T-helper 1 cell treated with Interleukin-12 subunit alpha and Interleukin-12 subunit beta and Interleukin-4 antibody, amounts not matched to agents 30 ng/mL and 1 ng/mL, for 36 hours (primary cell): ENCODE measurements around the gene SLC4A7. TPM values are rescaled to one million over a fixed set of nuclear protein-coding genes. Genes with fewer than 3 reads are reported as not detected.

ENCODE experiments used
- intact Hi-C: fragments of 100-400 bp; cut with micrococcal nuclease; formaldehyde crosslinking; loops from one replicate; pipeline ENCODE4 v1.15.1; 2024
- total RNA-seq: library from RNA; stranded (reverse); gene quantifications from 2 replicates; pipeline ENCODE4 v1.2.3, GENCODE V29; 2022

Gene SLC4A7
- 40.1 and 45.3 TPM in 2 replicates for total RNA-seq

DNA sequence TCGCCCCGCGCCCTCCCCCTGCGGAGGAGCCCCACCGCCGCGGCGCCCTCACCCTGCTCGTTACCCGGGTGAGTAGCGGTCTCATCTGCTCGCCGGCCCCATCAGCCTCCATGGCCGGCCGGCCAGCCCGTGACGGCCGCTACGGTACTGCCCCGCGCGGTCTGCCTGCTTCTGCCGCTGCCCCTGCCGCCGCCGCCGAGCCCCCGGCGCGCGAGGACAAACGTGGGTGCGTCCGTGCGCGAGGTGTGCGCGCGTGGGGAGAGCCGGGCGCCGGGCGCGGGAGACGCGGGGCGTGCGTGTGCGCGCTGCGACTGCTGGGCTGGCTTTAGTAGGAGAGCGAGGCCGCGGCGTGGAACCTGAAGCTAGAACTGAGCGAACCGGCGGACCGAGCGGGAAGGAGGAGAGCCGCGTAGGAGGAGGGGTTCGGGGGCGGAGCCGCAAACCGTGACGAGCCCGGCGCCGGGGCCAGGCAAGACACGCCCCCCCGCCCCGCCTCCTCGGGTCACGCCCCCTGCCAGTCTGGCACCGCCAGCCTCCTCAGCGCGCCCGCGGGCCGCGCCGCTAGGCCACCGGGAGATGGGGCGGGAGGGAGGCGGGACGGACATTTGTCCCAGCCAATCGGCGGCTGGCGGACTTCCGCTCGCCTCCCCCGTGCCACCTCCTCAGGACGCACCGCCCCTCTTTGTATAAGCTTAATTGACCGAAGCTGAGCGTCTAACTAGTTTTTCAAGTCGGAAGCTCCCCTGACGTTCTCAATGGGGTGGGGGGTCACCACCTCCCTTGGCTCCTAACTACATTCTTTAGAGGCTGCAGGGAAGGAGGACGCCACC lies at the start of gene SLC4A7:
SLC4A7 (minus strand) TSS at position 370 of the 830 bp plus-strand sequence; CDS start at position 112, 258 bp downstream.
- intact Hi-C loops: loop anchor here (1.0 to 10.0 kb wide), 17 partner anchors 17 to 1819 kb away; partner anchors contain the start of genes CMC1, NEK10 and NGLY1

DNA sequence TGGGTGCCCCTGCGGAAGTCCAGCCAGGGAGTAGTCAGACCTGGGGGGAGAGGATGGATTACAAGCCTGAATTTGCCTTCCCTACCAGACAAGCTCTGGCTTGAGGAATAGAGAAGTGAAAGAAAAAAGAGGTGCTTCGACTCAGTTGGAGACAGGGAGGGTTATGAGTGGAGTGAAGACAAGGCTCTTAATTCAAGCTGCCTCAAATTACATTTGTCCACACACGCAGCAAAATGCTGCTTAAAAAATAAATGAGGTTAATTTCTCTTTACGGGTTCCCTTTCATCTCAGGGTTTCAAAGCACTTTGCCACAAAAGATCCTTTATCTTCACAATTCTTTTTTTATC lies 49.0 kb upstream of the SLC4A7 start:
- intact Hi-C loops: loop anchor here (5.0 kb wide), 1 partner anchor 176 kb away; no protein-coding TSS in a partner anchor

DNA sequence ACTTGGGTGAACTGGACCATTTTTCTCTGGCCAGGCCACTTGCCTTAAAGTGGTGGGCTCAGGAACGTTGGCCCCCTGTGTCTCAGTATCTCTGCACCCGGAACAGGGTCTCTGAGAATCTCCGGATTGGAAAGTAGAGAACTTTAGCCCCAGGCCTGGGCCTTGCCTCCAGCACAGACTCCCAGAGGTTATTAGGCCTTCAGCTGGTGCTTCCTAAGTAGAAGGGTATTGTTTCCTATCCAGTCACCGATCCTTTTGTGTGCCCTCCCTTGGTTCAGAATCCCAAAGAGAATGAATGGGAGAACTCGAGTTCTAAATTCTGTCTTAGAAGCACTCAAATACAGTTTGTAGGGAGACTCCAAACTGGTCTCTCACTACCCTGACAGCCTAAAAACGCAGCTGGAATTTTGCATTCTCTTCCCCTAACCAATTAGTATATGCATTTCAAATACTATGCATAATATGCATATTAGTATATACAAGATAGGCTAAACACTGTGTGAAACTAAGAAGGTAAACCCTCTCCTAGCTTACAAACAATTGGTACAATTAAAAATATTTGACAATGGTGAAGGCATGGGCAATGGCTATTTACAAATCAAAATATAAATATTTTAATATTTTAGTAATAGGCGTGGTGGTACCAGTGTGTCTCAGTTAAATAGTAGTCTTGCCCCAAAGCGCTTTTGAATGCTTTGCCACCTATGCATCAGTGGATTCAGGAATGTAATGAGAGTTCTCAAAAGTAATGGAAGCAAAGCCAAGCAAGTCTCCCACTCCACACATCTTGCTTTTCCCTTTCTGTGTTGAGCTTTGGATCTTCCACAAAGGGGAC lies 48.5 kb upstream of the SLC4A7 start:
- intact Hi-C loops: loop anchor here (5.0 kb wide), 1 partner anchor 175 kb away; no protein-coding TSS in a partner anchor

DNA sequence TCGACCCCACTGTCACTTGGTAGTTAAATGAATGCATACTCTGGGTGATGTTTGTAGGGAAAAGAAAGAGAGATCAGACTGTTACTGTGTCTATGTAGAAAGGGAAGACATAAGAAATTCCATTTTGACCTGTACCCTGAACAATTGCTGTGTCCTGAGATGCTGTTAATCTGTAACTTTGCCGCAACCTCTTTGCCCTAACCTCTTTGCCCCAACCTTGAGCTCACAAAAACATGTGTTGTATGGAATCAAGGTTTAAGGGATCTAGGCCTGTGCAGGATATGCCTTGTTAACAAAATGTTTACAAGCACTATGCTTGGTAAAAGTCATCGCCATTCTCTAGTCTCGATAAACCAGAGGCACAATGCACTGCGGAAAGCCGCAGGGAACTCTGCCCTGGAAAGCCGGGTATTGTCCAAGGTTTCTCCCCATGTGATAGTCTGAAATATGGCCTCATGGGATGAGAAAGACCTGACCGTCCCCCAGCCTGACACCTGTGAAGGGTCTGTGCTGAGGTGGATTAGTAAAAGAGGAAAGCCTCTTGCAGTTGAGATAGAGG lies 47.1 kb upstream of the SLC4A7 start:
- intact Hi-C loops: loop anchor here (5.0 kb wide), 1 partner anchor 174 kb away; no protein-coding TSS in a partner anchor

DNA sequence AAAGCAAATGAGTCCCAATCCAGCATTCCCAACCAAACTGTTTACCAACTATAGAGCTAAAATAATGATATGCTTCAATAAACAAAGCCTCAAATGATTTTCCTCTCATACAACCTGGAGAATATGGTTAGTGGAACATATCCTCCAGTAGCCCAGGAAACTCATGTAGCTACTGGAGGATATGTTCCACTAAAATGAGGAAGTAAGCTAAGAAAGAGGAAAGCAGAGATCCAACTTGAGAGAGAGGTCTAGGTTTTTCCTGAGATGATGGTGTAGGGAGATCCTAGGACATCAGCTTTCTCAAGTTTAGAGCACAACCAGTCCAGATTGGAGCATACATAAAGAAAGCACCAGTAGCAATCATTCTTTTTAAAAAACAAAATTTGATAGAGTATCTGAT lies 44.6 kb upstream of the SLC4A7 start:
- intact Hi-C loops: no loop called here

DNA sequence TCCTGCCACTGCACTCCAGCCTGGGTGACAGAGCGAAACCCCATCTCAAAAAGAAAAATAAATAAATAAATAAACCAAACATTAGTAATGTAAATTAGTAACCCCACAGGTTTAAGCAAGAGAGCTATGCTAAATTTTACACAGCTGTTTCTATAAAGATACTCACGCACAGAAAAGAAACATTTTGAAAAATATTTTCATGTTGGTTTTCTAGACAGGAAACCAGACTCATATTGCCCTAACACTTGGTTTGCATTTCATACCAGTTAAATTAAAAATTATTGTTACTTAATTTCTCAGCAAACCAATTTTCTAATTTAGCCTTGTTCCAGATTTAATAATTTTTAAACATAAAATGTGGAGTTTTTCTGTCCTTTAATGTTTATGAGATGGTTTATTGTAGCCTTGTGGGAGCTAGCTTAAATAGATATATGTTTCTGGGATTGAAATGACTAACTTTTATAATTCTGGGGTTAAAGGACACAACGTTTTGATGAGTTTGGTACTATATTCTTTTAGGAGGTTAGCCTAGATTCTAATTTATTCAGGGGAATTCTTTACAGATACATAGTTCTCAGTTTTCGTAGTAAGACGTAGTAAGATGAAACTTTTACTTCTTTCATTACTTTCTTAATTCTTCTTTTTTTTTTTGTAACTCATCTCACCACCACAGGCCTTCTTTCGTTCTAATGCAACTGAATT lies 42.6 kb upstream of the SLC4A7 start:
- intact Hi-C loops: loop anchor here (1.0 kb wide), 1 partner anchor 8 kb away; no protein-coding TSS in a partner anchor

DNA sequence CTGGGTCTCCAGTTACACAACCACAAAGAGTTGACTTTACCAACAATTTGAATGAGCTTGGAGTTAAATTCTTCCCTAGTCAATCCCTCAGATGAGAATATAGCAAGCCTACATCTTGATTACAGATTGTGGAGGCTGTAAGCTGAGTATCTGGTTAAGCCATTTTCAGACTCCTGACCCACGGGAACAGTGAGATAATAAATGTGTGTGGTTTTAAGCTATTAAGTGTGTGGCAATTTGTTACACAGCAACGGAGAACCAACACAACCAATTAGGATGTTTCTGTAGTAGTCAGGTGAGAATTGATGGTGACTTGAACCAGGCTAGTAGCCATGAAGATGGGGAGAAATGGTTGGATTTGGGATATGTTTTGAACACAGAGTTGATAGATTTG lies 37.7 kb upstream of the SLC4A7 start:
- intact Hi-C loops: no loop called here

DNA sequence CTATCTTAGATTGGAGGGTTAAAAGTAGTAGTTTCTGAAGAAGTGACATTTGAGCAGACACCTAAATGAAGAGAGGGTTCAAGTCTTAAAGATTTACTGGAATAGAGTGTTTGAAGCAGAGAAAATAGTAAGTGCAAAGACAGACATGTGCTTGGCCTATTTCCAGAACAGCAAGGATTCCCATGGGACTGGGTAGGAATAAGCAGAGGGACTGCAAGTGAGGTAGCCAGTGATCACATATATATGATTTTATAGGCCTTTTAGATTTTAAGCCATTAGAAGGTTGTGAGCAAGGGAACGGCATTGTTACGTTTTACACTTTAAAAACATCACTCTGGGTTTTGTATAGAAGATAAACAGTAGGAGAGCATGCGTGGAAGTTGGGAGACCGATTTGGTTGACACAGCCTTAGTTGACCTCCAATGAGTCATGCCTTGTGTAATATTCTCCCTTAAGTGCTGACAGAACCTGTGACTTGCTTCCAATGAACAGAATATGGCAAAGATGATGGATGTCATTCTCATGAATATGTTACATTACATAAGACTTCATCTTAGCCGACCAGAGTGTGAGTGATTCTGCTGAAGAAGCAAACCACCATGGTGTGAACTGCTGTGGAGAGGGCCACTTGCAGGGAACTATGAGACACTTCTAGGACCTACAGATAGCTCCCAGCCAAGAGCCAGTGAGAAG lies 37.1 kb upstream of the SLC4A7 start:
- intact Hi-C loops: no loop called here

DNA sequence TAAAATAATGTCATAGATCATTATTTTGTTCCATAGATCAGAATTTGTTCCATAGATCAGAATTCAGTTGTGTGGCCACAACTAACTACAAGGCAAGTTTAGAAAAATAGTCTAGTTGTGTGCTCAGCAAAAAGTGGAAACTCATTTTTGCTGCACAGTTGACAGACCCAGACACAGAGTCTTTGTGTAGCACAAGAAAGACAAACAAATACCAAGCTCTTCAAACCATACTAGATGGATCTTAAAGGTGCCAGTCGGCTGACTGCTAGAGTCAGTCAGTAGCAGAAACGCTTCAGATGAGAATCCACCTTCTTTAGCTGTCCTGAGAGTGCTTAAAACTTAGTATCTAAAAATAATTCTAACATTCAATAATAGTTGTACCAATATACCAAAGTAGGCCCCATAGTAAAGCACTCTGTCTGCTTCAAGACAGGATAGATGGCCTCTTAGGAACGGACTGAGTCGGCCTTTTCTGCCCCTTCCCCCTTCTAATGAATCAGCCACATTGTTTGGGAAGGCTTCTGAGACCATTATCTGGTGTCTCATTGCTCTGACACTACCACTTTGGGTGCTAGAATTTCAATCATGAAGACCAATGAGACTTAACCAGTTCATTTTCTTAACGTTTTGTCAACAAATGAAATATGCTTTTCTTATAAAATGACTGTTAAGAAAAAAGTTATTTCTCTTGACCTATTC lies 27.7 kb upstream of the SLC4A7 start:
- intact Hi-C loops: loop anchor here (2.0 kb wide), 1 partner anchor 17 kb away; no protein-coding TSS in a partner anchor

DNA sequence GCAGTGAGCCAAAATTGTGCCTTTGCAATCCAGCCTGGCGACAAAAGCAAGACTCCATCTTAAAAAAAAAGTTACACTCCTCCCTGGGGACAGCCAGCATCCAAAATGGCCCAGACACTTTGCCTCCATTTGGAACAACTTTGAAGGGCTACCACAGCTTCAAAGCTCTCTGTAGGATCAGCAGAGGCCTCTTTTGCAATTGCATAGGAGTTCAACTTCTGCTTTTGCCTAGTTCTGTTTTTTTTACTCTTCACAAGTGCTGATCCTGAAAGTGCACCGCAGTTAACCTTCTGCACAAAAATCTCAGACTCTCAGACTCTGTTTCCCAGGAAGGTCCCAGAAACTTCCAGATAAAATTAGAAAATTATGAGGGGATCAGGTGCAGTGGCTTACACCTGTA lies 25.2 kb upstream of the SLC4A7 start:
- intact Hi-C loops: no loop called here

DNA sequence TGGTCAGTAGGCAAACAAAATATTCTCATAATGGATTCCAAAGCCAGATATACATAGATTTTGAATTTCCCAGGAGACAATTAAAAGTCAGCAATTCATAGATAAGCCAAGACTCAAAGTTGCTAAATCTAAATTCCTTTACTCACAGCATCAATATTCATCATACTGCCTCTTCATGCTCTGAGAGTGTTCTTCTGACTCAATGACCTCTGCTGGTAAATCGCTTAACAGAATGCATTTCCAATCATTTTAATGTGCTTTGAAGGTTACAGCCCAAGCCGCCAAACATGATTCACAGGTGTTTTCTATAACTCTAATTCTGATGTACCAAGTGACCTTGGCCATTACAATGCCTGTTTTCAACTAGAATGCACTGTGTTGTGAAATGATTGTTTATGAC lies 24.2 kb upstream of the SLC4A7 start:
- intact Hi-C loops: no loop called here

DNA sequence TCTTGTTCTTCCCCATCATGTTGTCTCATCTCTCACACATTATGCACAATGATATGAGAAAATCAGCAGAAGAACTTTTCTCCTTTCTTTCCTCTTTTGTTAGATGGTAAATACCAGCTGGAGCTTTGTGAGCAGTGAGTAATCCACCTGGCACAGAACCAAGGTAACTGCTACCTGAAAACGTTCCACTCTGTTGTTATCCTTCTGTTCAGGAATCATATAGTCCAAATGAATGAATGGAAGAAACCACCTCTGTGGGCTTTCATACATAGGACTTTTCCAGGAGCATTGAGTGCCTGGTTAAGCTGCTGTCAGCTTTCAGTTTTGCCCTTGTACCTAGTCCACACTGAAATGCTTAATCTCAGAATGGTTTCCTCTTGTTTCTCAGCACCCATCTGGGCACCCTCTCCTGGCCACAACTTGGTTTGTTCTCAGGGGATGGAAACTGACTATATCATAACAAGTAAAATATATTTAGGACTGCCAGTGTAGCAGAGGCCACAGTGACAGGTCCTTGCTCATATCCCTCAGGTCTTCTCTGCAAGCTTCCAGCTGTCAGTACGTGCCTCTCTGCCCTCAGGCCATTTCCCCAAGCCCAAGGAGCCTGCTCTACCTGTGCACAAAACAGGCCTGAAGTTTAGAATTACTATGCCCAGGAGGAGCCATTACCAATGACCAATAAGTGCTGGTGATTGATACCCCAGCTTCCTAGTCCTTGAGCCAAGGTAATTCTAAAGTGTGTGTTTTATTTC lies 23.5 kb upstream of the SLC4A7 start:
- intact Hi-C loops: no loop called here

DNA sequence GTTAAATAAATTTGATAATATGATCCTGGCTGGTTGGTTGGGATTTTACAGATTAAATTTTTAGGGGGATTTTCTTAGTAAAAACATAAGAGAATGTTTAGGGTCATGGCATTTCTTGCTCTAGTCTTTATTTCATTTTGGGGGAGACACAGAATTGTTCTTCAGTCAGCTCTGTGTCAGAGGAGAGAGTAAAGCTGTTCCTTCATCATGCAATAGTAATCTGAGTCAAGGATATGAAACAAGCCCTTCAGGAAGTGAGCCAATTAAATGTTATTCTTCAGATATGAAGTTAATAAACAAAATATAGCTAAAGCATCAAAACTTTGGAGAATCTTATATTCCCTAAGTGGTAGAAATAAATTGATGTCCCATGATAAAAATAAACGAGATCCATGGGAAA lies 22.9 kb upstream of the SLC4A7 start:
- intact Hi-C loops: no loop called here

DNA sequence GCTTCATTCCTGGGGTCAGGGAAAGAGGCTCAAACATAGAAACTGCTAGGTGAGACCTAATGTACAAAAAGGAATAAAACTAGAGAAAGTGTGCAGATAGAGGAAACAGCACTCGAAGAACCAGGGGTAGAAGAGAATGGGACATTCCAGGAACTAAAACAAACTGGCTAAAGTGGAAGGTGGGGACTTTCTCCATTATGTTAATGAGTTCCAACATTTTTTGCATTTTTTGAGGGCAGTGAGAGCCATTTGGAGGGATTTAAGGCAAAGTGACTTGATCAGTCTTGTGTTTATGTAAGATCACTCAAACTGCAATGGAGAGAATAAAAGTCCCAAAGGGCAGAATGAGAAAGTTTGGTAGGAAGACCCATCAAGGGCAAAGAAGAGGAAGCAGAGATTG lies 20.6 kb upstream of the SLC4A7 start:
- intact Hi-C loops: no loop called here

DNA sequence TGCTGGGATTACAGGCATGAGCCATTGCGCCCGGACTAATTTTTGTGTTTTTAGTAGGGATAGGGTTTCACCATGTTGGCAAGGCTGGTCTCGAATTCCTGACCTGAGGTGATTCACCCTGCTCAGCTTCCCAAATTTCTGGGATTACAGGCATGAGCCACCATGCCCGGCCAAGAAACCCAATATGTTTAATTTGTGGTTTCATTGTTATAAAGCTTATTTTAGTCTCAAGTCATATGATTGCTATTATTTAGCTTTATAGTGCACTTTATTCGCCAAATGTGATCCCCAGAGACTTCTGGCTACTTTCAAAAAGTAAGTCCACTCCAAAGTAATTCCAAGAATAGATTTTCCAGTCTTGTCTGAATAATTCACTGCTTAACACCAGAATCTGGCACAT lies 19.3 kb upstream of the SLC4A7 start:
- intact Hi-C loops: no loop called here

DNA sequence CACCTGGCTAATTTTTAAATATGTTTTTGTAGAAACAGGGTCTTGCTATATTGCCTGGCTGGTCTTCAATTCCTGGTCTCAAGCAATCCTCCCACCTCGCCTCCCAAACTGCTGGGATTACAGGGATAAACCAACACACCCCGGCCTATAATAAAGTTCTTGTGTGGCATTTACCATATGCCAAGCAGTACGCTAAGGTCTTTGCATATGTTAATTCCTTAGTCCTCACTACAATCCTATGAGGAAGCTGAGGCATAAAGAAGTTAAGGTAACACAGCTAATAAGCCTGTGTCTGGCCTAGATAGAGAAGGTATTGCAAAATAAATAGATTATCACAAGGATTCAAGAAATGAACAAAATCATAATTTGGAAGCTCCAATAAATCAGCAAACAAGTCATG lies 17.6 kb upstream of the SLC4A7 start:
- intact Hi-C loops: no loop called here

DNA sequence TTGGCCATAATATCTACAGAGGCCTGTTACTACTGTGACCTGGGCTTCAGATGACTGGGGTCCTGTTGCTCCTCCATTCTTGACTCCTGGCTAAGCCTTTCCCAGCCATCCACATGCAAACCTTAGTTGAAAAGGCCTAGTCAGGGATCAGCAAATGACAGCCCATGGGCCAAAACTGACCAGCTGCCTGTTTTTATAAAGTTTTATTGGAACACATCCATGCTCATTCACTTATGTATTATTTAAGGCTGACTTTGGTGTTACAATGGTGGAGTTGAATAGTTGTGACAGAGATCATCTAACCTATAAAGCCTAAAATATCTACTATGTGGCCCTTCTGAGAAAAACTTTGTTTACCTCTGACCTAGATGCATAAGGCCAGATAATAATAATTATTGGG lies 16.8 kb upstream of the SLC4A7 start:
- intact Hi-C loops: no loop called here

DNA sequence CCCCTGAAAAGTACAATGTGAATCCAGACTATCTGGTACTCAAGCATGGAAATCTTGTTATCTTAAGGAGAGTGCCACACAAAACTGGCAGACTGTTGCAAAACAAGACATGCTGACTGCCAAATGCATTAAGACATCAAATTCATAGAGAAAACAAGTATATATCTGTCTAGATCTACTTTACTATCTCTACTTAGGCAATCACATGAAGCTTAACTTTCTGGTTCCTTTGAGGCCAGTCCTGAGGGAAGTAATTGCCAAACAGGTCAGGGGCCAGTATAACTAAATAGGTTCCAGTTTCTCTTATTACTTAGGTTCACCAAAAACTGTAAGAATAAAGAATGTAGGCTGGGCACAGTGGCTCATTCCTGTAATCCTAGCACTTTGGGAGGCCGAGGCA lies 15.9 kb upstream of the SLC4A7 start:
- intact Hi-C loops: no loop called here

DNA sequence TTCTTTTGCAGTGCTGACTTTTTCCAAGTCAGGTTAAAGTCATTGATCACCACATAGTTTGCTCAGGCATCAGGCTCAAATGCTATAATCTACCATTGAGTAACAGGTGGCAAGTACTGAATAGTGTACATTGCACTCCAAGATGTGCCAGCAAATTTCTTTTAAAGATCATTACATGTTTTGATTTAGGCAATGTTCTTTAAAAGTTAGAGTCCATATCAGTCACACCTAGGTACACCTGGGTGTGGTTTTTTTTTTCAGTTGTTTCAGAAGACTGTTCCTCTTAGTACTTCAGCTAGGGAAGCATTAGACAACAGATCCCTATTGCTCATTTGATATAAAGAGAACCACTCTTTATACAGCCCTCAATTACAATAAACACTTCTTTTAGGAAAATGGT lies 10.6 kb upstream of the SLC4A7 start:
- intact Hi-C loops: loop anchor here (2.0 kb wide), 1 partner anchor 16 kb away; no protein-coding TSS in a partner anchor
